Astrocyte (in vitro differentiated cells and primary cell): Measurements from ENCODE around the gene P2RX5. TPM values are rescaled to one million over a fixed set of nuclear protein-coding genes. Genes with fewer than 3 reads are reported as not detected.

Source experiments
- DNase-seq: peaks from one replicate; pipeline ENCODE4 v3.0.0-alpha.2; 2010; ENCODE audit warnings: low read depth
- FAIRE-seq: peaks from 2 replicates; lab custom pipeline; 2011; peaks lifted over from hg19 to GRCh38; lab: Jason Lieb, UNC
- H2AFZ ChIP-seq: 2 replicates; pipeline ENCODE4 v1.6.0; 2012; ENCODE audit warnings: low read depth, low read length, inconsistent platforms
- H3K27ac ChIP-seq: 2 replicates; pipeline ENCODE4 v1.5.1; 2011; ENCODE audit warnings: low read depth, low read length, inconsistent platforms
- H3K27me3 ChIP-seq: 2 replicates; pipeline ENCODE4 v1.6.0; 2011; ENCODE audit warnings: low read length, inconsistent platforms; ENCODE audit not compliant: insufficient read depth
- H3K36me3 ChIP-seq: 2 replicates; pipeline ENCODE4 v1.5.1; 2011; ENCODE audit warnings: low read length, inconsistent platforms; ENCODE audit not compliant: insufficient read depth
- H3K4me1 ChIP-seq: 2 replicates; pipeline ENCODE4 v1.5.1; 2011; ENCODE audit warnings: low read length, inconsistent platforms; ENCODE audit not compliant: insufficient read depth
- H3K4me2 ChIP-seq: 2 replicates; pipeline ENCODE4 v1.6.0; 2012; ENCODE audit warnings: low read length, inconsistent platforms
- H3K4me3 ChIP-seq: 2 replicates; pipeline ENCODE4 v1.5.1; 2011; ENCODE audit warnings: low read depth, mild to moderate bottlenecking, low read length, inconsistent platforms; ENCODE audit not compliant: insufficient read depth
- H3K79me2 ChIP-seq: 2 replicates; pipeline ENCODE4 v1.6.0; 2012; ENCODE audit warnings: mild to moderate bottlenecking, low read length, inconsistent platforms; ENCODE audit not compliant: insufficient read depth
- H3K9ac ChIP-seq: 2 replicates; pipeline ENCODE4 v1.6.0; 2012; ENCODE audit warnings: mild to moderate bottlenecking, low read length, inconsistent platforms
- H3K9me3 ChIP-seq: 2 replicates; pipeline ENCODE4 v1.5.1; 2012; ENCODE audit warnings: low read depth, mild to moderate bottlenecking, low read length, inconsistent platforms; ENCODE audit not compliant: insufficient read depth
- H4K20me1 ChIP-seq: 2 replicates; pipeline ENCODE4 v1.6.0; 2012; ENCODE audit warnings: low read length, inconsistent platforms; ENCODE audit not compliant: insufficient read depth
- H3K27ac Mint-ChIP-seq: one replicate; pipeline ENCODE4 v1.8.0; 2021; ENCODE audit warnings: mild to moderate bottlenecking, mixed read lengths; ENCODE audit not compliant: unreplicated experiment
- H3K27me3 Mint-ChIP-seq: one replicate; pipeline ENCODE4 v1.8.0; 2021; ENCODE audit warnings: low read depth, mixed read lengths; ENCODE audit not compliant: unreplicated experiment
- H3K36me3 Mint-ChIP-seq: one replicate; pipeline ENCODE4 v1.8.0; 2021; ENCODE audit warnings: low read depth, mixed read lengths; ENCODE audit not compliant: unreplicated experiment
- H3K4me1 Mint-ChIP-seq: one replicate; pipeline ENCODE4 v1.8.0; 2021; ENCODE audit warnings: low read depth, mixed read lengths; ENCODE audit not compliant: unreplicated experiment
- H3K4me3 Mint-ChIP-seq: one replicate; pipeline ENCODE4 v1.8.0; 2021; ENCODE audit warnings: mild to moderate bottlenecking, moderate library complexity, mixed read lengths; ENCODE audit not compliant: unreplicated experiment
- H3K9me3 Mint-ChIP-seq: one replicate; pipeline ENCODE4 v1.8.0; 2021; ENCODE audit warnings: mild to moderate bottlenecking, mixed read lengths; ENCODE audit not compliant: unreplicated experiment
- EZH2 ChIP-seq: IDR thresholded peaks from 2 replicates; pipeline ENCODE4 v1.6.1; 2012; ENCODE audit warnings: mild to moderate bottlenecking, low read length, inconsistent platforms; ENCODE audit not compliant: insufficient read depth
- total RNA-seq: library from RNA; stranded (reverse); gene quantifications from 2 replicates; pipeline ENCODE4 v1.2.1, GENCODE V29; 2021
- TF ChIP-seq, protein P1 (sequence below): IDR thresholded peaks from 2 replicates; pipeline ENCODE4 v1.5.1; 2011; ENCODE audit warnings: low read depth, mild to moderate bottlenecking, inconsistent platforms, low read length, moderate library complexity; ENCODE audit not compliant: insufficient read depth

The P2RX5 gene
- total RNA-seq, 1 donor from 2014 or later = 2.4 TPM

DNA sequence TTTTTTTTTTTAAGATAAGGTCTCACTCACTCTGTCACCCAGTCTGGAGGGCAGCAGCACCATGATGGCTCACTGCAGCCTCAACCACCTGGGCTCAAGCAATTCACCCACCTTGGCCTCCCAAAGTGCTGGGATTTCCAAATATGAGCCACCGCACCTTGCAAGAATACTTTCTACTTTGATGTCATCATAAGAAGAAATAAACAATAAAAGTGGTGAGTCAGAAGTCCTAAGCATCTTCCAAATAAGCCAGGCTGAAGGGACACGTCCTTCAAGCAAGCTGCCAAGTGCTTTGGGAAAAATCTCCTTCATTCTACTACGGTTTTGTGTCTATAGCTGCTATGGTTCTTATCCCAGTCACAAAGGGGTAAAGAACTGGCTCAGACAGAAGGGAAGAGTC, 48.1 kb upstream of the P2RX5 start:
- Histone ChIP-seq H3K27me3 (no peaks in the 10 kb centered on the region), H2AFZ (no peak overlapping the region), H3K4me3 (no peak overlapping the region), H3K79me2 (no peaks in the 10 kb centered on the region), H3K9me3 (no peaks in the 10 kb centered on the region), H4K20me1 (no peaks in the 10 kb centered on the region), H3K9ac (no peak overlapping the region), H3K27ac (no peak overlapping the region), H3K4me1 (no peaks in the 10 kb centered on the region), H3K4me2 (no peak overlapping the region), H3K36me3 (no peaks in the 10 kb centered on the region)
- no peaks in the 10 kb centered on the region for H3K9me3 Mint-ChIP-seq
- H3K4me3 Mint-ChIP-seq = no peak overlapping the region
- no peak overlapping the region for H3K27ac Mint-ChIP-seq
- no peak for TF ChIP-seq EZH2
- TF ChIP-seq, protein P1, sequence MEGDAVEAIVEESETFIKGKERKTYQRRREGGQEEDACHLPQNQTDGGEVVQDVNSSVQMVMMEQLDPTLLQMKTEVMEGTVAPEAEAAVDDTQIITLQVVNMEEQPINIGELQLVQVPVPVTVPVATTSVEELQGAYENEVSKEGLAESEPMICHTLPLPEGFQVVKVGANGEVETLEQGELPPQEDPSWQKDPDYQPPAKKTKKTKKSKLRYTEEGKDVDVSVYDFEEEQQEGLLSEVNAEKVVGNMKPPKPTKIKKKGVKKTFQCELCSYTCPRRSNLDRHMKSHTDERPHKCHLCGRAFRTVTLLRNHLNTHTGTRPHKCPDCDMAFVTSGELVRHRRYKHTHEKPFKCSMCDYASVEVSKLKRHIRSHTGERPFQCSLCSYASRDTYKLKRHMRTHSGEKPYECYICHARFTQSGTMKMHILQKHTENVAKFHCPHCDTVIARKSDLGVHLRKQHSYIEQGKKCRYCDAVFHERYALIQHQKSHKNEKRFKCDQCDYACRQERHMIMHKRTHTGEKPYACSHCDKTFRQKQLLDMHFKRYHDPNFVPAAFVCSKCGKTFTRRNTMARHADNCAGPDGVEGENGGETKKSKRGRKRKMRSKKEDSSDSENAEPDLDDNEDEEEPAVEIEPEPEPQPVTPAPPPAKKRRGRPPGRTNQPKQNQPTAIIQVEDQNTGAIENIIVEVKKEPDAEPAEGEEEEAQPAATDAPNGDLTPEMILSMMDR = no peak
- peaks cover 5% of the 10 kb centered on the region for H3K27me3 Mint-ChIP-seq
- FAIRE-seq (peak; percentile 76), DNase-seq (no peak)
- peaks cover 4% of the 10 kb centered on the region for H3K4me1 Mint-ChIP-seq
- no peaks in the 10 kb centered on the region for H3K36me3 Mint-ChIP-seq

DNA sequence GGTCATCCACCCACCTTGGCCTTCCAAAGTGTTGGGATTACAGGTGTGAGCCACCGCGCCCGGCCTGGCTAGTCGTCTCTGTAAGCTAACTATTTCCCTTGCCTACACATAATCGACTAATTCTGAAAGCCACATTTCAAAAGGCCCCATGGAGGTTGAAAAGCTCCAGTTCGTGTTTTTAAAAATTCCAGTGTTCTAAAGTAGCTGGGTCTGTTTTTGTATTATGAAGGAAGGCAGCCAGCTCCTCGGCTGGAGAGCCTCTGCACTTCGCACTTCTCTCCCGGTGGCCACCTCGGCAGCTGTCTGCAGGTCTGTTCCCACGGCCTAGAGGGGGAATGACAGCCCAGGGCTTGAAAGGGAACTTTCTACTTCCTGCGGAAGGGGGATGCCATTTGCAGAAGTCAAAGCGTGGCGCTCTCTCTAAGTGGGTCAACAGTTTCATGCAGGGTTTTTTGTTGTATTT, 44.7 kb upstream of the P2RX5 start:
- Mint-ChIP-seq H3K9me3 (no peaks in the 10 kb centered on the region), H3K27me3 (peaks cover 5% of the 10 kb centered on the region), H3K27ac (no peak overlapping the region), H3K4me3 (no peak overlapping the region), H3K36me3 (peaks cover 3% of the 10 kb centered on the region), H3K4me1 (peaks cover 17% of the 10 kb centered on the region)
- FAIRE-seq (no peak), DNase-seq (no peak)
- no peaks in the 10 kb centered on the region for H3K79me2 ChIP-seq
- H3K4me3 ChIP-seq = no peak overlapping the region
- no peaks in the 10 kb centered on the region for H3K36me3 ChIP-seq
- no peak overlapping the region for H3K9ac ChIP-seq
- peaks cover 11% of the 10 kb centered on the region for H3K4me1 ChIP-seq
- no peaks in the 10 kb centered on the region for H4K20me1 ChIP-seq
- H3K4me2 ChIP-seq = no peak overlapping the region
- no peak overlapping the region for H2AFZ ChIP-seq
- no peaks in the 10 kb centered on the region for H3K9me3 ChIP-seq
- no peak overlapping the region for H3K27ac ChIP-seq
- no peaks in the 10 kb centered on the region for H3K27me3 ChIP-seq
- no peak for TF ChIP-seq EZH2
- TF ChIP-seq, protein P1 = no peak

DNA sequence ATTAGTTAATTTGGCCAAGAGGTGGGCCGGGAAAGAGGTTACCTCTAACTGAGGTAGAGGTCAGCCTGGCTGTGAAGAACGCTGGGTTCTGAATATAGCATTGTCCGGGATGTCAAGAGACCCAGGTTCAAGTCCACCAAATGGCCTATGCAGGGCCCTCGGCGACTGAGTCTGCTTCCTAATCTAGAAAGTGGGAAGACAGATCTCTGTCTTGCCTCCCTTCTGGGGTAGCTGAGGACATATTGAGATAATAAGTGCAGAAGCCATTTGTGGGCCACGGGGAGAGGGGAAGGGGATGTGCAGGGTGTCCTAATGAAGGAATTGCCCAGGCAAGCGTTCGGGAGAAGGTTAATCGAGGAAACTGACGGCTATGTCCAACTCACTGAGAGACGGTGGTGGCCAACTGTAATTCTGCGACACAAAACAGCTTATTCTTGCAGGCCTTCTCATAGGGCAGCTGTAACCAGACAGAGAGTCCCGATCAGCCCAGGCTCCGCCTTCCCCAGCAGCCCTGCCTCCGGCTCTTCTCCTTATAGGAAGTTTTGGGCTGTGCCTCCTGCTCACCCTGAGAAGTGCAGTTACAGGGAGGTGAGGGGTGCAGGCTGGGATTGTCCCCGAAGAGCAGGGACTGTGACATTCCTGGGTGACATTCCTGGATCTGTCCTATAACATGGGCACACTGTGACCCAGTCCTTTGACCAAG, 43.6 kb upstream of the P2RX5 start:
- no peaks in the 10 kb centered on the region for H4K20me1 ChIP-seq
- H3K27ac Mint-ChIP-seq = no peak overlapping the region
- no peaks in the 10 kb centered on the region for H3K36me3 ChIP-seq
- H3K79me2 ChIP-seq = no peaks in the 10 kb centered on the region
- TF ChIP-seq EZH2 = no peak
- TF ChIP-seq, protein P1 = no peak
- H3K4me3 Mint-ChIP-seq = no peak overlapping the region
- H3K9me3 Mint-ChIP-seq = no peaks in the 10 kb centered on the region
- no peak overlapping the region for H3K27ac ChIP-seq
- H3K27me3 ChIP-seq = no peaks in the 10 kb centered on the region
- H2AFZ ChIP-seq = peak overlapping the region; percentile 26
- peaks cover 11% of the 10 kb centered on the region for H3K4me1 ChIP-seq
- peaks cover 5% of the 10 kb centered on the region for H3K27me3 Mint-ChIP-seq
- H3K4me2 ChIP-seq = no peak overlapping the region
- no peak for FAIRE-seq
- H3K9ac ChIP-seq = no peak overlapping the region
- peaks cover 16% of the 10 kb centered on the region for H3K4me1 Mint-ChIP-seq
- no peaks in the 10 kb centered on the region for H3K9me3 ChIP-seq
- no peak overlapping the region for H3K4me3 ChIP-seq
- no peak for DNase-seq
- peaks cover 3% of the 10 kb centered on the region for H3K36me3 Mint-ChIP-seq
